ENCODE results near the gene SP8. TPM values are rescaled to one million over a fixed set of nuclear protein-coding genes. Genes with fewer than 3 reads are reported as not detected.

Gene SP8
- total RNA-seq, 1 donor from 2014 or later, result not detected

DNA sequence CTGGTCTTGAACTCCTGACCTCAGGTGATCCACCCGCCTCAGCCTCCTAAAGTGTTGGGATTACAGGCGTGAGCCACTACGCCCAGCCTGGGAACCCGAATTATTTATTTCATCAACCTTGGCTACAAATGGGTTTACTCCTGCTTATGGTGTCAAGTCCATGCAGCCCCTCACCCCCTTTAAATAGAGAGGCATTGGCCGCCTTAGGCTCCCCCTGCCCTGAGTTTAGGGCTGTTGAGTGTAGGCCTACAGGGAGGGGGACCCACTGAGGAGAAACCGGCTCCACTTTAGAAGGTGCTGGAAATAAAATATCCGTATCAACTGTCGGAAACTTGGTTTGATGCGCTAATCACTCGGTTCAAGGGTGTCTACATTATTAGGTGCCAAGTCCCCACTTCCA lies 8.7 kb upstream of the SP8 start:
- DNase-seq (ENCODE audit: extremely low read depth, low read depth, low spot score), result no peak

DNA sequence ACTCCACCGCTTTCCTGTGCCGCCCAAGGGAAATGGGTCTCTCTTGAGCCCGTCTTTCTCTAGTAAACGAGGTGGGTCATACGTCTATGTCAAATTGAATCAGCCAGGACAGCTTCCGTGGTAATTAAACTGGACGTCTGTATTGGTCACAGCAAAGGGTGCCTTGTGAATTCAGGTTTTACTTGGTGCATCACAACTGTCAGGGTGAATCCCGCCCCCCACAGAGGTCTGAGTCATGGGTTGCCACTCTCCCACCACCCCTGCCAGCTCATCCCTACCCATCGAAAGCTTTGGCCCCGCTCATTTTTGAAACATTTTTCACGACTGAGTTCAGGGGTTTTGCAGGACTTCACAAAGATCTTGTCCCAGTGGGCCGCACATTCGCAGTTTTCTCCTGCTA lies 8.0 kb upstream of the SP8 start:
- DNase-seq (ENCODE audit: extremely low read depth, low read depth, low spot score), result no peak

DNA sequence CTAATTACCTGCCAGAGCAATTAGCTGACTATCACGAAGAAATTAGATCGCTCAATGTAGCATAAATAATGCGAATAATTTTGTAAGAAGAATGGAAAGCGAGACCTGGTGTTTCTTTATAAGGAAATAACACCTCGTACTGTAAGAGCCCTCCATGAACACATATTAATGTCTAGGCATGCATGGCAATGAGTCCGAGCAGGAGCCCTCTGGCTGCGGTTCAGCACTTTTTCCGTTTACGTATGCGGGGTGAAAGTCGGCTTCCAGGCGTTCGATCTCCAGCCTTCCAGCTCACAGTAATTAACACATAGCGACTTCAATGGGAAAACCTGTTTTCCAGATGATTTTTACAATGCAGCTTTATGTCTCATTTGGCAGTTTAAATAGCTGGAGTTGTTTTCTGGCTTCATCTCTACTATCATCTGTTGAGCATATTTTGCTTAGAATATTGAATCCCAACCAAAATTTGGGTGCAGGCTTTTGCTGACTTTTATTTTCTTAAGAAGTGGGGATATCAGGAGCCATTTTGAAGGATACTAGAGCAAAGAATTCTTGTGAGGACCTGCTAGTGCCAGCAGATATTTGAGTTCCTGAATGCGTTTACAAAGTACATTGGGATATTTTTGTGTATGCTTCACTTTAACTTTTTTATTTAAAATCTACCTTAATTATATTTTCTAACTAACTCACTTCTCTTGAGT lies 7.2 kb upstream of the SP8 start:
- DNase-seq (ENCODE audit: extremely low read depth, low read depth, low spot score), result no peak

DNA sequence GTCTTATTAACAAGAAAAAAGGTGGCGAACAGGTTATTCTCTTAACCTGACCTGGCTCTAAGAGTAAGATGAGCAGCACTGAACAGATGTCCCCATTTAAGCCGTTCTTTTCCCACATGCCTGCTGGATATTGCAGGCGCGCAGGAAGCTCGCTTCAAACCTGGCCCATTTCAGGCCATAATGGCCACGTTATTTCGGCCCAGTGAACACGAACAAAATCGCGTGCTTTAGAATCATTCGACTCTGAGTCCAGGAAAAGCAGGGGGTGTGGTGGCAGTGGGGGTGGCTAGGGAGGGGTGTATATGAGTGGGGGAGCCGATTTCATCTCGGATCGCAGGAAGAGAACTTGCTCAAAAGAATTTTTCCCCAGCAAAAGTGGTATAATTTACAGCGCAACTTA lies 6.6 kb upstream of the SP8 start:
- DNase-seq (ENCODE audit: extremely low read depth, low read depth, low spot score), result no peak

DNA sequence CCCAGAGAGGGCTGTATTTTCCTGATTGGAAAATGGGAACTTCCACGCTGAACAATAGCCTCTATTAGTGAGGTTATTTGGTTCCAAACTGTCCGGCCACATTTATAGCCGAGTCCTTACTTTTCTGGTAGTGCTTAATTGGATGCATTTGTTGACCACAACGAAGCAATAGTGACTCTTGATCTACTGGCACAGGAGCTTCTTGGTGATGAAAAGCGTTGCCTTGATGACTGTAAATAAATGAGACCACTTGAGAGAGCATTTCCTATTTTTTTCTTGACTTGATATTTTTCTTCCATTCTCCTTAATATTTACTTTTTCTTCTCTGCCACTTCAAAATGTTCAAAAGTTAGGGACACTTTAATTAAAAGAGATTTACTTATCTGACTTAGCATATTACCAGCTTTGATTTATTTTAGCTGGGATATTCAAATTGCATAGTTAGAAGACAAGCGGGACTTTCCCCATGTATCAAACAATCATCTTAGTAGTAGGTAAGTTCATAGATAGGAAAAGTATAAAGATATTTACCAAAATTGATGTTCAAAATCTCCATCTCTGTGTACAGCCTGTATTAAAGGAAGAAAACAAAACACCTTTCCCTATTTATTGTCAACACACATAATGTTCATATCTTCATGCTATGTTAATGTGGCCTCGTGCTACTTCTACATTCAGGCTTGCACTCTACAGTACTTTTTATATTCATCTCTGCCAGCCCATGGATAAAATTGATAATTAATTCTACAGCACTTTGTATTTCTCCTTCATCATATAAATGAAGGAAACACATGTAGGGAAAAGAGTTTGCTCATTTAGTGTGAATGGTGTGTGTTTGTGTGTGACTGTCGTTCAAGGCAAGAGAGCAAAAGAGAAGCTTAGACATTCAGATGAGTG lies 5.1 kb upstream of the SP8 start:
- DNase-seq (ENCODE audit: extremely low read depth, low read depth, low spot score), result no peak

DNA sequence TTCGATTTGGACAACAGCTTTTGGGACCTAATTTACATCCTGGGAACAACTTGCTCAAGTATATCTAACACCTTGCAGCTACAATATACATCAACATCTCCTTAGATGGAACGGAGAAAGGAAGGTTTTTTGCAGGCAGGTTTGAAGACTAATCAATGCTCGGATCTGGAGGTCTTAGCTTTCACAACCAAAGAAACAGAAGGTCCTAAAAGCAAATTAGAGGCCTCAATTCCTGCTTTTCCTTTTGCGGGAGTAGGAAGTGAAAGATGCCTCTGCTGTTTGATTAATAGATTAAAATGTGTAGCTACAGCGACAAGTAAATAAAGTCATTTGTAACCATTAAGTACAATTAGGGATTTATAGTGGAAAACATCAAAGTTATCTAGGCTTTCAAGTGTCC lies 3.7 kb upstream of the SP8 start:
- no peak for DNase-seq (ENCODE audit: extremely low read depth, low read depth, low spot score)

DNA sequence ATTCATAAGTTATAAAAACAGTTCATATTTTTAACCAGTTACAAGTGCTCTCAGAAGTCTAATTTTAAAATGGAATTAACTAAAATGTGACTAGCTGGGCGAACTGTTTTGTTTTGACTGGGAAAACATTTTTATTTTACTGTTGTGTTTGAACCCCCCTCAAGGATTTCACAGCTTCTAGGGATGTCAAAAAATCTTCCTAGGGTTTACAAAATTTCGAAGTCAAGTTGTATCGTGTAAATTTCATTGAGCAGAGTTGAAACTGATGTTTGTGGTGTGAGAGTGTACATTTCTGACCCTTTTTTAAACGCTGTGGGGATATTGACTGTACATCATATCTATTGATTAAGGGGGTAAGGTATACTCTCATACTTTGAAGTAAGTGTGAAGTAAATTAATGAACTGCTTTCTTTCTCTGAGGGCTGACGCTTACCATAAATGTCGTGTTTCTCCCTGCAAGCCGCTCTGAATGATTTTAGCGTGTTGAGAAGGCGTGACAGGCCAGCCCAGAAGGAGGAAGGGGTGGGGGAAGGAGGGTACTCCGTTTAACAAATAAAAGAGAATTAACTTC lies 1.8 kb upstream of the SP8 start:
- no peak for DNase-seq (ENCODE audit: extremely low read depth, low read depth, low spot score)

DNA sequence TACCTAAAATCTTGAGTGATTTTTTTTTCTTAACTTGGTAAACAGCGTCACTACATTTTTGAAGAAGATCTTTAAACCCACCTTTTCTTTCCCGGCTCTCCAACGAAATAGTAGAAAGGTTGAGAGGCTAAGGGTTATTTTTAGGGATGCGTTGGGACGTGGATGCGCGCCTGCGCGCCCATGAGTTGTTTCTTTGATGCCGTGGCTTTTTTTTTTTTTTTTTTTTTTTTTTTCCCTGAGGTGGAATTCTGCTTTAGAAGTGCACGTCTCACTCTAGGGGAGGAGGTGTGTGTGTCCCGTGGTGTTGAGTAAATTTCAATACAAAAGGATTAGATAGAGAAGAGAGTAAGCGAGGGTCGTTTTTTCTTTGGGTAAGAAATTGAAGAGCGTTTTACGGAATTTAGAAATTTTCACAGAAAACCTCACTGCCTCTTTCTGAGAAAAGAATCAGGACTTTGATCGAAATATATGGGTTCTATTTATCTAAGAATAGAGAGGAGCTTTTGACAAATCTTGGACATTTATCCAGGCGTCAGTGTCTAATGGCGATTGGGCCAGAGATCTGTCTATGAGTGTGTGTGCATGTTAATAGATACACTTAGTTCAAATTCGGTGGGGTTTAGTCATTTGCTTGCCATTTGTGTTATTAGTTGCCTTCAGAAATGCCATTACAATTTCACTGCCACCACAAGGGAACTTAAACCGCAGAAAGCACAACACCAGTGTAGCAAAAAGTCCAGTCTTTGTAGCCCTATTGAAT lies 1.2 kb upstream of the SP8 start:
- DNase-seq (ENCODE audit: extremely low read depth, low read depth, low spot score), result no peak

DNA sequence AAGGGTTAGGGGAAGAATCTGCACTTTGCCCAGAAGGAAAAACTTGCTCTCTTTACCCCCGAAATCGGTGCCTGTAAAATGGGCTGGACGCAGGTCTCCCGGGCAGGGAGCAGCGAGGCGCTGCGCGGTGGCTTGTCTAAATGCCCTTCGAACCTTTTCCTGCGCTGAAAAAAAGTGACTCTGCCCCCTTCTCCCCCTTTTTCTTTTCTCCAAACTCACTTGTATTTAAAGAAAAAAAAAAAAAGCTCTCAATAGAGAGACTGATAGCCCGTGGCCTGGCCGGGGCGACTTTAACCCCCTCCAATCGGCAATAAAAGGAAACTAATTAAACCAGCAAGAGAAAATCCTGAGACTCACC lies 286 bp downstream of the SP8 start:
- no peak for DNase-seq (ENCODE audit: extremely low read depth, low read depth, low spot score)

DNA sequence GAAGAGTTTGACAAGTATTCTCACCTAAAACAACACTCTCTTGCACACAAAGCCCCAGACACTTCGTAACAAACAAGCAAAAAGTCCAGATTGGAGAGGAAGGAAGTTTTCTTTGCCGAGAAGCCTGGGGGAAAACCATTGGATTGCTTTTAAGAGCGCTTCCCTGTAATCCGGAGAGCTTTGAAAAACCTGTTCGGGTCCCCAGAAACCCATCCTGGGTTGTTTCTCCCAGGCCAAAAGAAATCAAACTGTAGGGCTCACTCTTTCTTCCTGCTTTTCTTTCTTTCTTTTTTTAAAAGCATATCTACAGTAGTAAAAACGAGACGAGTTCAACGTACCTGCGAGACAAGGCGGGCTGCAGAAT lies 655 bp downstream of the SP8 start:
- no peak for DNase-seq (ENCODE audit: extremely low read depth, low read depth, low spot score)

DNA sequence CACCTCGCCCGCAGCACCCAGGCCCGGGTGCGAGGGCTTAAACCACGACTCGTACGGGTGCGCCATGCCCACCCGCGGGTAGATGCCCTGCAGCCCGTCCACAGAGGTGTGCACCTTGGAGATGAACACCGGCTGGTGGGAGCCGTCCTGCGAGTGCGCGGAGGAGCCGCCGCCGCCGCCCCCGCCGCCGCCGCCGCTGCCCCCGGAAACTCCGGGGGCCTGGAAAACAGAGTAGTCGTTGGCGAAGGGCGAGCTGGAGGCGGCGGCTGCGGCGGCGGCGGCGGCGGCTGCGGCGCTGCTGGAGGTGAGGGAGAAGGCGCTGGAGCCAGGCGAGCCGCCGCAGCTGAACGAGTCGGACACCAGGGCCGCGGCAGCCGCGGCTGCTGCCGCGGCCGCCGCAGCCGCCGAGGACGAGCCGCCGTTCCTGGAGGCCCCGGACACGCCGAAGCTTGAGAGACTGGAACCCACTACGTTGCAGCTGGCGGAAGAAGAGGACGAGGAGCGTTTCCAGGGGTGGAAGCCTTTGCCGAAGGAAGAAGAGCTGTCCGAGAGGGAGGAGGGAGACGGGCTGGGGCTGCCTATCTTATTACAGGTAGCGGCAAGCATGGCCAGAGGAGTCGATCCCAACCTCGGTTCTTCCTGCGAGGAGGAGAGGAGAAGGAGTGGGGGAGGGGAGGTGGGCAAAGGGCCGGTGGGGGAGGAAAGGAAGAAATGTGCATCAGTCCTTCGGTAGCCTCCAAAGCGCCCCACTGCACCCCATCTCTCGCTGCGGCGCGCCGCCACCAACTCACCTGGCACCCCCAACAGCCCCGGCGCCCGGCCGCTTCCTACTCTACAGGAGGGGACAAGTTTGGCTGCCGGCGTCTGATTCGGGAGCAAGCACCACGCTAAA lies 1.3 kb downstream of the SP8 start:
- DNase-seq (ENCODE audit: extremely low read depth, low read depth, low spot score), result no peak

DNA sequence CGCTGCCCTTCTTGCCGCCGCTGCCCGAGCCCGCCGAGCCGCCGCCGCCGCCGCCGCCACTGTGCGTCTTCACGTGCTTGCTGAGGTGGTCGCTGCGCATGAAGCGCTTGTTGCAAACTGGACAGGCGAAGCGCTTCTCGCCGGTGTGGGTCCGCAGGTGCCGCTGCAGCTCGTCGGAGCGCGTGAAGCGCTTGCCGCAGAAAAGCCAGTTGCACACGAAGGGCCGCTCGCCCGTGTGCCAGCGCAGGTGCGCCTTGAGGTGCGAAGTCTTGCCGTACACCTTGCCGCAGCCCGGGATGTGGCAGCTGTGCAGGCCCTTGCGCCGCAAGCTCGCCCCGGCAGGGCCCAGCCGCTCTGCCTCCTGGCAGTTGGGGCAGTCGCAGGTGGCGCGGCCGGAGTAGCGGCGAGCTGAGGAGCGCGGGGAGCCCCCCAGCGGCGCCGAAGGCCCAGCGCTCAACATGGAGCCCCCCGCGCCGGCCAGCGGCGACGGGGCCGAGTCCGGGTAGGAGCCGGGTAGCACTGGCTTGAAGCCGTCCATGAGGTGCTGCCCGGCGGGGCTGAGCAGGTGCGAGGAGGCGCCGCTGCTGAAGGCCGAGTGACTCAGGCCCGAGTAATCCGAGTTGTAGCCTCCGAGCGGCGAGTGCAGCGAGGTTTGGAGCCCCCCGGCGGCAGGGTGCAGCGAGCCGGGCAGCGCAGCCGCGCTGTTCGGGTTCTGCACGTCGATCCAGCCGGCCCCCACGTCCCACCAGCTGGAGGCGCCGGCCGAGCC lies 2.1 kb downstream of the SP8 start:
- no peak for DNase-seq (ENCODE audit: extremely low read depth, low read depth, low spot score)

DNA sequence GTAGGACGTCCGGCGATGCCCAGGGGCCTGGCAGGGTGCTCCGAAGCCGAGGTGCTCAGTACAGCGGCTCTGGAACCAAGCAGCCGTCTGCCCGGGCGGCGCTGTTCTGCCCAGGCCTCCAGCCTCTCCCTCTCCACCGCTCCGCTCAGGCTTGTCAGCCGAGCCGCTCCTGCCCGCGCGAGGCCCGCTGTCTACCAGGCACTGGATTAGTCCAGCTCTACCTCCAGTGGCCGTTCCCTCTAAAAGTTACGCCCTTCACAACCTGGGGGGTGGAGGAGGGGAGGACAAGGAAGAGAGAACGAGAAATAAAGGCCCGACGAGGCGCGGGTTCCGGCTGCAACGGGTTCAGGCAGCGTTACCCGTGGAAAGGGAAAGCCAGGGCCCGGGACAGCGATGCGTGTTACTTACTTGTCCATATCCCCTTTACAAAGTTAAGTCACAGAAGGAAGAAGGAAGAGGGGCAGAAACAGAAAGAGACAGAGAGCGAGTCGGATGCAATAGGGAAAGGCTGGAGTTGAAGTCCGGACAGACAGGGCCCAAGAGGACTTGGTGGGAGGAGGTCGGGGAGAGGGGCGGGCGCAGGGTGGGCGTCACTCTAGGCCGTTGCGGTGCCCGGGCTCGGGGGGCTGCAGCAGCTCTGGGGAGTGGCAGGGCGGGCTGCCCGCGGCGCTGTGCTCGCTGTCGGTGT lies 2.8 kb downstream of the SP8 start:
- no peak for DNase-seq (ENCODE audit: extremely low read depth, low read depth, low spot score)

DNA sequence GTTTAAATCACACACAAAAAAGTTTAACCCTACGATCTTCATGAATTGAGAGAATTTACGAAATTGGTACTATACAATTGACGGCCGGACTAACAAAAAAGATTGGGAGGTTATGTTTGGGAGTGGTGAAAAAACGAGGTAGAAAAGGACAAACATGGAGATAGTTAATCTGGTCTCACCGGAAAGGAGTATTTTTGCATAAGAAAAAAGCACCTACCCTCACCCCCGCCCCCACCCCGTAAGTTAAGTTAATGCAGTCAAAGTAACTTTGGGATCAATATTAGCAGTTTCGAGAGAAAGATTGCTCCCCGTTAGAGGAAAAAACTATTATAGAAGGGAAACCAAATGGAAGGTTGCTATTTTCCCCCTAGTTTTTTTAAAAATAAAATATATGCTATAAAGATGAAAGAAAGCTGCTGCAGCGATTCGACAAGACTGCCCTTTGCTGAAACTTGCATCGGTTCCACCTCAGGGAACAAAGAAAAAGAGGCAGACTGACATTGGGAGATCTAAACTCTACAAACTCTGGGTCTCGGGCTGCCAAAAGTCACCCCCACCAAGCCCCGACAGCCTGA lies 3.5 kb downstream of the SP8 start:
- no peak for DNase-seq (ENCODE audit: extremely low read depth, low read depth, low spot score)

DNA sequence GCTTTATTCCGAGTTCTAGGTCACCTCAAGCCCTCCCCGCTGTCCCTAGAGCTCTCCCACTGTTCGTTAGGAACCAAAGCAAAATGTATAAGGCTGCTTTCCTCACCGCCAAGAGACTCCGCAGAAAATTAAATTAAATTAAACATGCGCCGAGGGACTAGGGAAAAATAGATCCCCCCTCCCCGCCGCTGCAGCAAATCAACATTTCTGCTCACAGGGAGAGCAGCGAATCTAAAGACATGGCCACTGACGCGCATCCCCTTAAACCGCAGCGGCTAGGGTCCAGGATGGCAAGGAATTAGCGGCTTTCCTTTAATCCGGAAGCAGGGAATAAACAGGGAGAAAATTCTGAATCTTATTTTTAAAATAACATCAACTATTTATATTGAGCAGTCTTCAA lies 7.6 kb downstream of the SP8 start:
- no peak for DNase-seq (ENCODE audit: extremely low read depth, low read depth, low spot score)

DNA sequence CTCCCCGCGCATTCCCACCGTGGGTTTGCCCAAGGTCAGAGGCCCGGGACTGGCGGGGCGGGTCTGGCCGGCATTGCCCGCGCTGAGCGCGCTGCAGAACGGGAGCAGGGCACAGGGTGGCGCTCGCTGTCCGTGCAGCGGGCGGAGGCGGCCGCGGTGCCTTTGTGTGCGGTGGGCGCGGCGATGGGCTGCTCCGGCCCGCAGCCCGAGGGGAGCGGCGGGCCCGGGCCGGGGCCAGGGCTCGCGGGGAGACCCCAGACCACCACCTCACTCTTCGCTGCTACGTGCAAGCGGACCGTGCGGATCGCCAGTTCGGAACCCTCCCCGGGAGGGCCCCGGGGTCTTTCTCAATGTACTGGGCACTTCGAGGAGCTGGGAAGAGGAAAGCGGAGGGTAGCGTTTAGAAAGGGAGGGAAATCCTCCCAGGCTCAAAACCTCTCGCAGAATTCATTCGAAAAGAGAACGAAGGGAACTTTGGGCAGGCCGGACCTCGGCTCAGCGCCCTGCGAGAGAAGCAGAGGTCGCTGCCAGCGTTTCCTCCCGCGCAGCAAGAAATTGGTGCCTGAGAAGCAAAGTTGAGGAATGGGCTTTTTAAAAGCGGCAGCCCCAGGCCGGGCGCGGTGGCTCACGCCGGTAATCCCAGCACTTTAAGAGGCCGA lies 8.5 kb downstream of the SP8 start:
- no peak for DNase-seq (ENCODE audit: extremely low read depth, low read depth, low spot score)

DNA sequence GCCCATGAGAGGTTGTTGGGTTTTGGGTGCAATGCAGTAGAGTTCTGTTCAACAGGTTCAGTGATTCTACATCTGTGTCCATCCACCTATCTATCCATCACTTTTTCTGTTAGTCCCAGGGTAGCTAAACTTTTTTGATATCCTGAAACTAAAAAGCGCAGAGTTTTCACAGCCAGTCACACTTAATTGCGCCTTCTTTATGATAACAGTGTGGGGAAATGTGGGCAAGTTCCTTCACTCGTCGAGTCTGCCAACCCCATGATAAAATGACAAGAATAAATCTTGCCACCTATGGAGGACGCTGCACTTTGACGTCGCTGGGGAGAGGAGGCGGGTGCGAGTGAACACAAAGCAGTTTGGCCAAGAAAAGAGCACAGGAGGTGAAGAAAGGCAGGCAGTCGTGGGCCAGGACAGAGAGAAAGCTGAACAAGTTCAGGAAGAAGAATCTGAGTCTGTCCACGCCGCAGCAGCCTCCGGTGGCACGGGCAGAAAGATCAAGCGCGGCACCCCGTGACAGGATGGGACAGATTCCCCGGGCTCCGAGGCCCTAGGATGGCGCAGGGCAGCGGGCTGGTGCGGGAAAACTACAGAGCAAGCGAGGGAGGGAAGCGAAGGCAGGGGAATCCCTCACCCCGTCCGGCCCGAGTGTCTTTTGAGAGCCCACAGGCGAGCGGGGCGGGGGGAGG lies 9.2 kb downstream of the SP8 start:
- DNase-seq (ENCODE audit: extremely low read depth, low read depth, low spot score), result no peak

DNA sequence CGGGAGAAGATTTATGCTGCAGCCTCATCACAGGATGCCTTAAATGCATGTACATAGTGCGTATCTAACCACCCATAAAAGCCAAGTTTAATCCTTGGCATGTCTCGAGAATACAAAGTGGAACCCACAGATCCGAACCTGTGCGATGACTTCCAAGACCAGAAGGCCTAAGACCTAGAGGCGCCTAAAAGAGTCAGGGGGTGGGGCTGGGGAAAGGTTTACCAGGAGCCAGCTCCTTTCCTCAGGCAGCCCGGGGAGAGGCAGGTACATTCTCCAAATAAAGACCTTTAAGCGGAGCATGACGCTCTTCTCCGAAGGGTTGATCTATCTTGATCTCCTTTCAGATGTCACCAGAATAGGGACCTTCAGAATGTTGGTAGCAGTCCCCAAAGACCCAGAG lies 9.7 kb downstream of the SP8 start:
- no peak for DNase-seq (ENCODE audit: extremely low read depth, low read depth, low spot score)

Measured in glomerular endothelial cell (primary cell).